Ammon's horn (tissue), 1 donor: ENCODE measurements around the gene GPR137B.
"Not testable (repeated sequence)": the region's sequence is repeated elsewhere in the genome, so short reads cannot be mapped to it uniquely, and the experiment has no call there.

Source experiments
- DNase-seq: peaks from one replicate; pipeline ENCODE4 v3.0.0-alpha.2; 2016; ENCODE audit warnings: low spot score

GPR137B gene

GRCh38 chr1:236142253-236143103 lies at the start of gene GPR137B:
TSS of gene GPR137B (plus strand) at chr1:236142539. CDS start at chr1:236142623, 84 bp downstream.
- DNase-seq: peak; percentile 81

- DNase-seq: no peak
Observed at GRCh38 chr1:236092899-236093298, 49.4 kb upstream of the GPR137B start.

- no peak for DNase-seq
Observed at GRCh38 chr1:236095705-236096520, 46.4 kb upstream of the GPR137B start.

GRCh38 chr1:236096660-236097482 lies 45.5 kb upstream of the GPR137B start:
- DNase-seq: not testable (repeated sequence)

DNA sequence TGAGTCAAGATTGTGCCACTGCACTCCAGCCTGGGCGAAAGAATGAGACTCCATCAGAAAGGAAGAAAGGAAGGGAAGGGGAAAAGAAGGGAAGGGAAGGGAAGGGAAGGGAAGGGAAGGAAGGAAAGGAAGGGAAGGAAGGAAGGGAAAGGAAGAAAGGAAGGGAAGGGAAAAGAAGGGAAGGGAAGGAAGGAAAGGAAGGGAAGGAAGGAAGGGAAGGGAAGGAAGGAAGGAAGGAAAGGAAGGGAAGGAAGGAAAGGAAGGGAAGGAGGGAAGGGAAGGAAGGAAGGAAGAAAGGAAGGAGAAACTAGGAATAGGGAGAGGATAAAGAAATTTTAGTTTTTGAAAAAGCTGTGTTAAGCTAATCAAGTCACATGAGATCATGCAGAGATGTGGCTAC lies 44.1 kb upstream of the GPR137B start:
- DNase-seq: no peak

- DNase-seq: no peak
Observed at GRCh38 chr1:236099355-236099974, 42.9 kb upstream of the GPR137B start.

- no peak for DNase-seq
Observed at GRCh38 chr1:236100799-236101198, 41.5 kb upstream of the GPR137B start.

- no peak for DNase-seq
Observed at GRCh38 chr1:236101233-236102200, 40.8 kb upstream of the GPR137B start.

DNA sequence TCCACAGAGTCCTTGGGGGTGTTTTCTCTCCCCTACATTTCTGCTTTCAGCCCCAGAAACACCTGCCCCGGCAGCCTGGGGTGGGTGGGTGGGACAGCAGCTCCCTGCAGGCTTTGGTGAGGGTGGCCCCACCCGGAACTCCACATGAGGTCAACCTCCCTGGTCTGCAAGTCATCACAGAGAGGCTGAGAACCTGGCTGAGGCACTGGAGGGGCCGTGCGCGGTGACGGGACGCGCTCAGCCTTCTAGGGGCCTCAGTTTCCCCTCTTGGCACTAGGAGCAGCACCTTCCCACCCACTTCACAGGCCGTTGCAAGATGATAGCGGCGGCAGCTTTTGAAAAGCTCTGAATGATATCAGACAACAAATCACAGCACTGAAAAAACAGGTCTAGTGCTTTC lies 39.7 kb upstream of the GPR137B start:
- no peak for DNase-seq

GRCh38 chr1:236103059-236103458 lies 39.3 kb upstream of the GPR137B start:
- DNase-seq: no peak

GRCh38 chr1:236103646-236104218 lies 38.6 kb upstream of the GPR137B start:
- DNase-seq: peak; percentile 75

DNA sequence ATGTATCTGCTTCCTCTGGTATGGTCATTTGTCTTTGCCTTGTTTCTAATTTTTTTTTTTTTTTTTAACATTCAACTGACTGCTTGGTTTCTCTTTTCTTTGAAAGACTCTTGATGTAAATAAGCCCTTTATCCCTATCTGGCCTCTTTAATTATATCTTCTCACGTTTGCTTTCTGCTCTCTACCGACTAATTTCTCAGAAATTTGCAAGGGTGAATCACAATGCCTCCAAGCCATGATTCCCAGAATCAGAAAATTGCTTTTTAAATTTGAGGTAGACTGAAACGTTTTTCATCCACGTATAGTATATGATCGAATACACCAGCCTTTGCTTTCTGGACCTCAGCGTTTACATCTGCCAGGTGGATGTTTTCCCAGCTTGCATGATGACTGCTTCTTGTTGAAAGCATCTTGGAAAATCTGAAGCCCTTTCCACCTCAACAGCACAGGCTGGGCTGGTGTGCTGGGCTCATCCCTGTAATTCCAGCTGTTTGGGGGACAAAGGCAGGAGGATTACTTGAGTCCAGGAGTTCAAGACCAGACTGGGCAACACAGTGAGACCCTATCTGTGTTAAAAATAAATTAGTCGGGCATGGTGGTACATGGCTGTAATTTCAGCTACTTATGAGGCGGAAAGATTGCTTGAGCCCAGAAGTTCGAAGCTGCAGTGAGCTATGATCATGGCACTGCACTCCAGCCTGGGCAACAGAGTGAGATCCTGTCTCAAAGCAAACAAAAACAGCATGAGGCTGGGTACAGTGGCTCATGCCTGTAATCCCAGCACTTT lies 35.0 kb upstream of the GPR137B start:
- no peak for DNase-seq

GRCh38 chr1:236108027-236108648 lies 34.2 kb upstream of the GPR137B start:
- no peak for DNase-seq

GRCh38 chr1:236110137-236110536 lies 32.2 kb upstream of the GPR137B start:
- no peak for DNase-seq

DNA sequence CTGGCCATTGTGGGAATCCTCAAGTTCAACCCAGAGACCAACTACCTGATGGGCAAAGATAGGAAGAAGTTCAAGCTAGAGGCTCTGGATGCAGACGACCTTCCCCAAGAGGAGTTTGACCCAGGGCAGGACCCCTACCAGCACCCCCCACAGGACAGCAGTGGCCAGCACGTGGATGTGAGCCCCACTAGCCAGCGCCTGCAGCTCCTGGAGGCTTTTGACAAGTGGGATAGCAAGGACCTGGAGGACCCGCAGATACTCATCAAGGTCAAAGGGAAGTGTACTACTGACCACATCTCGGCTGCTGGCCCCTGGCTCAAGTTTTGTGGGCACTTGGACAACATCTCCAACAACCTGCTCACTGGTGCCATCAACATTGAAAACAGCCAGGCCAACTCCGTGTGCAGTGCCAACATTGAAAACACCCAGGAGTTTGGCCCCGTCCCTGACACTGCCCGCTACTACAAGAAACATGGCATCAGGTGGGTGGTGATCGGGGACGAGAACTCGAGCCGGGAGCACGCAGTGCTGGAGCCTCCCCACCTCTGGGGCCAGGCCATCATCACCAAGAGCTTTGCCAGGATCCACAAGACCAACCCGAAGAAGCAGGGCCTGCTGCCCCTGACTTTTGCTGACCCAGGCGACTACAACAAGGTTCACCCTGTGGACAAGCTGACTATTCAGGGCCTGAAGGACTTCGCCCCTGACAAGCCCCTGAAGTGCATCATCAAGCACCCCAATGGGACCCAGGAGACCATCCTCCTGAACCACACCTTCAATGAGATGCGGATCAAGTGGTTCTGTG lies 30.6 kb upstream of the GPR137B start:
- no peak for DNase-seq

DNA sequence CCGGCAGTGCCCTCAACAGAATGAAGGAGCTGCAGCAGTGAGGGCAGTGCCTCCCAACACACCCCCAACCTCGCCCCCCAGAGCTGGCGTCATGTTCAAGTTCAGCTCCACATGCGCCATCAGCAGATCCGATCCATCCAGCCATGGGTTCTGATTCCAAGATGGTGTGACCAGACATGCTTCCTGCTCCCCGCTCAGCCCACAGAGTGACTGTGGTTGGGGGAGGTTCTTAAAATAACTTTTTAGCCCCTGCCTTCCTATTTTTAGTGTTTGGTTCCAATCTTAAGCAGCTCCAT lies 30.1 kb upstream of the GPR137B start:
- no peak for DNase-seq

GRCh38 chr1:236113324-236114032 lies 28.9 kb upstream of the GPR137B start:
- no peak for DNase-seq
